NCI-H510A treated with DMSO at 0.1 percent for 48 hours (cell line): ENCODE results near the gene OR52A5.

Experiments
- DNase-seq: peaks from one replicate; lab custom pipeline; 2025; lab: John Stamatoyannopoulos, UW

The OR52A5 gene

DNA sequence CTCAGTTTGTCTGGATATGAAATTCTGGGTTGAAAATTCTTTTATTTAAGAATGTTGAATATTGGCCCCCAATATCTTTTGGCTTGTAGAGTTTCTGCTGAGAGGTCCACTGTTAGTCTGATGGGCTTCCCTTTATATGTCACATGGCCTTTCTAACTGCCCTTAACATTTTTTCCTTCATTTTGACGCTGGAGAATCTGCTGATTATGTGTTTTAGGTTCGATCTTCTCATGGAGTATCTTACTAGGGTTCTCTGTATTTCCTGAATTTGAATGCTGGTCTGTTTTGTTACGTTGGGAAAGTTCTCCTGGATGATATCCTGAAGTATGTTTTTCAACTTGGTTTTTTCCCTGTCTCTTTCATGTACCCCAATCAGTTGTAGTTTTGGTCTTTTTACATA, 22.8 kb downstream of the OR52A5 start:
- DNase-seq, result no peak

DNA sequence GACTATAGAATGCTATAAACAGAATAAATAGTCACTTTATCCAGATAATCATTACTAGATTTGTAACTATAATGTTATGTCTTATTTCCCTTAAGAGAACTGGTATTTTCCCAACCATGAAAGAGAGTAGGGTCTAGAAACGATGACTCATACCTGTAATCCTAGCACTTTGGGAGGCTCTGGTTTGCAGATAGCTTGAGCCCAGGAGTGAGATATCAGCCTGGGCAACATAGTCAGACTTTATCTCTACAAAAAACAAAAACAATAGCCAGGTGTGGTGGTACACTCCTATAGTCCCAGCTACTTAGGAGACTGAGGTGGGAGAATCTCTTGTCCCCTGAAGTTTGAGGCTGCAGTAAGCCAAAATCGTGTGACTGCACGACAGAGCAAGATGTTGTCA, 30.9 kb downstream of the OR52A5 start:
- DNase-seq, result no peak

DNA sequence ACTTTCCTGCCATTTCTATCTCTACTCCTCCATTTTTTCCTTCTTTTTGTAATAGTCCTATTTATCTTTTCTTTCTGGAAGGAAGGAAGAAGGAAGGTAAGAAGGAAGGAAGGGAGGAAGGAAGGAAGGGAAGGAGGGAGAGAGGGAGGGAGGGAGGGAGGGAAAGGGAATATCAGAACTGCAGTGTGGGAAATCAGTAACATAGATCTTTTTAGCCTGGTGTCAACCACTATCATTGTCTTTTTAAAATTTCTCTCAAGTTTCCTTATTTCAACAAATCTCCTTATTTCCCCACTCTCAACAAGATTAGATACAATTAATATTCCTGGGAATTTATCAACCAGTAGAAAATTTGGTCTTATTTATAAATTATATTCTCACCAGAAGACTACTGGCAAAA, 35.1 kb downstream of the OR52A5 start:
- DNase-seq, result no peak

DNA sequence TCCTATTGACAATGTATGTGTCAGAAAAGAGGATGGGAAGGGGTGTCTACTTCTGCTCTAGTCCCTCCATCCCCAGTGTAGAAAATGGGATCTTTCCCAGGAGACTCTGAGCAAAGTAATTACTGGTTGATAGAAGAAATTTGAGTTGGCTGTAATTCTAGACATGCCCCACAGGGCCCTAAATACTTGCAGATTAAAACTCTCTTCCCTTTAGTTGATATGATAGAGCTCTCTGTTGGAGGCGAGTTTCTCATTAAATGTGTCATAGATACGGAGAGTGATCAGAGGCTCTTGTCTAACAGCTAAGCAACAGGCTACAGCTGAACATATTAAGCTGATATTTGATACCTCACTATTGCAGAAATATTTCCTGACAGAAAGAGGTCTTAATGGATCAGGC, 35.9 kb downstream of the OR52A5 start:
- DNase-seq, result peak; percentile 3

DNA sequence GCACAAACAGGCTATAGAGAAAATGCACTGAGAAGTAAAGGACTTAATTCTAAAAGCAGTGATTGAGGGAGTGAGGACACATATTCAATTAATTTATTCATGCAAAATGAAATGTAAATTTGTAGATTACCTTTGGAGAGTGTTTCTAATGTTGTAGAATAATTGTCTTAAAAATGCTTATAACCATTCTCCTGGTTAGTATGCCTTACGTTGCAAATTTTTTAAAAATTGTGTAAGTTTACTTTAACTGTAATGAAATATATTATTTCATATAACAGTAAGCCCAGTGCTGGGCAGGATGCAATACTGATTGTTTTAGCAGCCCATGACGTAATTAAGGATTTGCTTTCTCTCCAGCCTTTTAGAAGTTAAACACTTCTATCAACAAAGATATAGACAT, 42.1 kb downstream of the OR52A5 start:
- no peak for DNase-seq

DNA sequence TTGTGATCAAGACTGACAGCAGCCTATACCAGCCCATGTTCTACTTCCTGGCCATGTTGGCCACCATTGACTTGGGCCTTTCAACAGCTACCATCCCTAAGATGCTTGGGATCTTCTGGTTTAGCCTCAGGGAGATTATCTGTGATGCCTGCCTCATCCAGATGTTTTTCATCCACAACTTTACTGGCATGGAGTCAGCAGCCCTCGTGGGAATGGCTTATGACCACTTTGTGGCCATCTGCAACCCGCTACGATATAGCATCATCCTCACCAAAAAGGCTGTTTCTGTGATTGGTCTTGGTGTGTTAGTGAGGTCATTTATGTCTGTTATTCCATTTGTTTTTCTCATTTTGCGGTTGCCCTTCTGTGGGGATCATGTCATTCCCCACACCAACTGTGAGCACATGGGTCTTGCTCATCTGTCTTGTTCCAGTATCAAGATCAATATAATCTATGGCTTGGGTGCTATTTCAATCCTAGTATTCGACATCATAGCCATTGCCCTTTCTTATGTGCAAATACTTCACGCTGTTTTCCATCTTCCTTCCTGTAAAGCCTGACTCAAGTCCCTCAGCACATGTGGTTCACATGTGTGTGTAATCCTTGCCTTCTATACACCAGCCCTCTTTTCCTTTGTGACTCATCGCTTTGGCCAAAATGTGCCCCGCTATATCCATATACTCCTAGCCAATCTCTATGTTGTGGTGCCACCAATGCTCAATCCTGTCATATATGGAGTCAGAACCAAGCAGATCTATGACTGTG, 45.2 kb downstream of the OR52A5 start:
- no peak for DNase-seq

DNA sequence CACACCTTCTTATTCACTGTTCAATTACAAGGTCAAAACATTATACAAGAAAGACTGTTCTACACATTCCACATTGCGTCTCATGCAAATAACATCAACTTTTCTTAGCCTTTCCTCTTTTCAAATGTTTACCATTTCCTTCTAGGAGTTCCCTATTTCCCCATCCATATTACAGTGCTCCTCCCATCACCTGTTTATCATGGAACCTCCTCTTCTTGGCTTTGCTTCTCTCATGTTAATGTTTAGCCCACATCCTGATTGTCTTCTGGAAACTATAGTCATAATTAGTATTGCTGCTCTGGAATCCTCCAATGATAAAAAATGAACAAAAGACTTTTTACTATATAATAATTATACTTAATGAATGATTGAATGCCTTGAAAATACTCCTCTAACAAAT, 47.5 kb downstream of the OR52A5 start:
- DNase-seq, result no peak

DNA sequence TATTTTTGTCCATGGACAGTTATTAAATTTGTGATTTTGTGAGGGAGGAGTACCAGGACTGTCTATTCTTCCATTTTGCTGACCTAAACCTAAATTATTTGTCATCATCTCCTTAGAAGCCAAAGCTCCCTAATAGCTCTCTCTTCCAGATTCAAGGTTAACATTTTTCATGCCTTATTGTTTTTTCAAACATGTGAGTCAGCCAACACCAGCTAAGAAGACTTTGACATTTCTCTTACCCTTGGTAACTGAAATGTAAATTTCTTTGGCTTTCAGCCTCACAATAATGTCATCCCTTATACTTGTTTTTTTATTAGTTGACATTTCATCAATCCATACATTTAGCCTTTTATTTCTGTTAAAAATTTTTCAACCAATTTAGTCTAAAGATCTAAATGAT, 49.6 kb downstream of the OR52A5 start:
- no peak for DNase-seq

DNA sequence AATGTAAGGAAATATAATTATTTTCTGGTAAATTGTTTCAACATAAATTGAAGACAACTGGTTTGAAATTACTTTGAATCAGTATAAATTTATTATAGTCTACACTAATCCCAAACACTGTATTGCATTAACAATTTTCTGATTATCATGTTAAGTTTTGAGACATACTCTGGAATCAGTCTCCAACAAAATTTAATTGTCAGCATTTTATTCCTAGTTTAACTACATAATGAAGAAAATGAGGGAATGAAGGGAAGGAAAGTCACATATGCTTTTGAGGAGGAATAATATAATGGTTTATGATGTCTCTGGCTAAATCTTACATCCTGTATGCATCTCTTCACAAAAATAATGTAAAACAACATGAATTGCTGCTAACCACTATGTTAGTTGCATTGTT, 54.6 kb downstream of the OR52A5 start:
- no peak for DNase-seq

DNA sequence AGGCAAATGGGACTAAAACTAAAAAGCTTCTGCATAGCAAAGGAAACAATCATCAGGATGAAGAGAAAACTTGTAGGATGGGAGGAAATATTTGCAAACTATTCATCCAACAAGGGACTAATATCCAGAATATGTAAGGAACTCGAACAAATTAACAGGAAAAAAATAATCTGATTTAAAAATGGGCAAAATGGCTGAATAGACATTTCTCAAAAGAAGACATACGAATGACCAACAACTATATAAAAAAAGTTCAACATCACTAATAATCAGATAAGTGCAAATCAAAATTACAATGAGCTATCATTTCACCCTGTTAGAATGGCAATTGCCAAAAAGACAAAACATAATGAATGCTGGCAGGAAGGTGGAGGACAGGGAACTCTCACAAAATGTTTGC, 56.8 kb downstream of the OR52A5 start:
- DNase-seq, result no peak
